HG02885 (cell line): ENCODE measurements around the gene TOP3A.

Source experiments
- ATAC-seq: cut with Tn5 transposase; IDR thresholded peaks from one replicate; pipeline ENCODE4 v1.9.1; 2021; ENCODE audit warnings: mild to moderate bottlenecking; ENCODE audit not compliant: unreplicated experiment, poor library complexity

TOP3A gene

DNA sequence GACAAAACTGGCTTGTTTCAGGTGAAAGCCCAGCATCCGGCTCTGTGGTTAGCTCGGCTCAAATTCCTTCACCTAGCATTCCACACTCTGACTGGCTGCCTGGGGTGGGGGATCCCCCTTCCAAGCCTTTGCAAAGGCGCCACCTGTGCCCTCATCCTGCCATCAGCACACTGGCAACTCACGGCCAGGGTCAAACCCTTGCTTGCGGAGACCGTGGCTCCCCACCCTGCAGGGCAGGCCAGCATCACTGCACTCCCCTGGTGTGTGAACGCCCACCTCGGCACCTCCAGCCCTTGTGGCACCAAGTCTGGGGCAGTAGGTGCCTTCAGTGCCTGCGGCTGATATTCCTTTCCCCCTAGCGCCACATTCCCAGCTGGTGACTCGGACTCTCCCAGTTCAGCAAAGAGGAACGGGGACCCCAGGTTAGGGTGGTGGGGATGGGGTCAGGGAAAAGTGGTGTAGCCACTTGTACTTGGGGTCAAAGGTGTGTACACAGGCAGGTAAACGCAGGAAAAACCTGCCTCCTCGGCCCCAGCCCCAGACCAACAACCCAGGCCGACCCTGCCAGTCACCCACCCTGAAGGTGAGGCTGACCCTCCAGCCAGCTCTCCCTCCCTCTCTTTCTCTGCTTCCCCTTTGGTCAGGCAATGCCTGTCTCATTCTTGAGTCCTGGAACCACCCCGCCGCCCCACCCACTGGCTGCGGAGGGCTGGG lies 57.4 kb downstream of the TOP3A start:
- ATAC-seq = peak; percentile 4

- no peak for ATAC-seq
Measured at GRCh38 chr17:18256776-18257175, 58.0 kb downstream of the TOP3A start.

- ATAC-seq = no peak
Measured at GRCh38 chr17:18256351-18256750, 58.4 kb downstream of the TOP3A start.

GRCh38 chr17:18254888-18255649 lies 59.7 kb downstream of the TOP3A start:
- ATAC-seq = no peak

- ATAC-seq = no peak
Measured at GRCh38 chr17:18253947-18254821, 60.6 kb downstream of the TOP3A start.

GRCh38 chr17:18253187-18253884 lies 61.5 kb downstream of the TOP3A start:
- no peak for ATAC-seq

- ATAC-seq = no peak
Measured at GRCh38 chr17:18252160-18252559, 62.6 kb downstream of the TOP3A start.

DNA sequence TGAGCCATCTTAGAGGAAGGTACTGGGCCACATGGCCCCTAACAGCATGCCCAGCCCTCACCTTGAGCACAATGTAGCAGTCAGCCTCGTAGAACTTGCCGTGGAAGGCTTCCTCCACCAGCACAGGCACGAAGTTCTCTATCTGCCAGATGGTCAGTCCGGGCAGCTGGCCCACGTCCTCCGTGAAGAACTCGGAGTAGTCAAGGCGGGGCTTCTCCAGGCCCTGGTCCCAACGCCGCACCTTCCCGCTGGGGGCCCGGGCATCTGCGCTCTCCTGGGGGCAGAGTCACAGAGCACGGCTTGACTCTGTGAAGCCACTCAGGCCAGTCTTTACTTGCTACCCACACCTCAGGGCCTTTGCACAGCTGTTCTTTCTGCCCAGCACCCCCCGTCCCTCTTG lies 63.6 kb downstream of the TOP3A start:
- no peak for ATAC-seq

GRCh38 chr17:18250708-18251107 lies 64.1 kb downstream of the TOP3A start:
- no peak for ATAC-seq

DNA sequence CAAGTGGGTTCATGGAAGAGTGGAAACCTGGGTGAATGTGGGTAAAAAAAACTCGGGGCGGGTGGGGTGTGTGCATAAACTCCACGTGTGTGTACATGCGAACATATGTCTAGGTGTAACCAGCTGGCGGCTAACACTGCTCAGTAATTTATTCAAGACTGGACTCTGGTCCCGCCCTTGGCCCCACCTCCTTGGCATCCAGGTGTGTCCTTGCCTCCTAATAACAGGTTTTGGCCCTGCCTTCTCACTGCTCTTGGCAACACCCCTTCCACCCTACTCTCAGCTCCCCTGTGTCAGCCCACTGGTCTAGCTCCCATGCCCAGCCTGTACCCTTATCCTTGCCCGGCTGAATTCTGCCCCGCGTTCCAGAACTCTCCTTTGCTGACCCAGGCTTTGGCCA lies 64.5 kb downstream of the TOP3A start:
- no peak for ATAC-seq

GRCh38 chr17:18248811-18249210 lies 66.0 kb downstream of the TOP3A start:
- ATAC-seq = no peak

GRCh38 chr17:18248300-18248731 lies 66.5 kb downstream of the TOP3A start:
- ATAC-seq = no peak

DNA sequence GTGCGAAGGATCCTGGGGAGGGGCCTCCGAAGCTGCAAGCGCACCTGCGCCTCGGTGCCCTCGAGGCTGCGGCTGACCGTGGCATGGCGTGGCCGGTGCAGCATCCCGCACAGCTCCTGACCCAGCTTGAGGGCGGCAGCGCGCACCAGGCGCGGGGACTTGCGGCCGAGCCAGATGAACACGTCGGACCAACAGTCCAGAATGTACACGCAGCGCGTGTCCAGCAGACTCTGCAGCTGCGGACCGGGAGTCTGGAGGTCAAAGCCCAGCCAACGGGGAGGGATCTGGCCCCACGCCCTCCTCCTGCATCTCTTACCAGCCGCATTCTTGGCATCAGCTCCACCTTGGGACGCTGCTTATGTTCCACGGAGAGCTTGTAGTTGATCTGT lies 67.2 kb downstream of the TOP3A start:
- ATAC-seq = no peak

DNA sequence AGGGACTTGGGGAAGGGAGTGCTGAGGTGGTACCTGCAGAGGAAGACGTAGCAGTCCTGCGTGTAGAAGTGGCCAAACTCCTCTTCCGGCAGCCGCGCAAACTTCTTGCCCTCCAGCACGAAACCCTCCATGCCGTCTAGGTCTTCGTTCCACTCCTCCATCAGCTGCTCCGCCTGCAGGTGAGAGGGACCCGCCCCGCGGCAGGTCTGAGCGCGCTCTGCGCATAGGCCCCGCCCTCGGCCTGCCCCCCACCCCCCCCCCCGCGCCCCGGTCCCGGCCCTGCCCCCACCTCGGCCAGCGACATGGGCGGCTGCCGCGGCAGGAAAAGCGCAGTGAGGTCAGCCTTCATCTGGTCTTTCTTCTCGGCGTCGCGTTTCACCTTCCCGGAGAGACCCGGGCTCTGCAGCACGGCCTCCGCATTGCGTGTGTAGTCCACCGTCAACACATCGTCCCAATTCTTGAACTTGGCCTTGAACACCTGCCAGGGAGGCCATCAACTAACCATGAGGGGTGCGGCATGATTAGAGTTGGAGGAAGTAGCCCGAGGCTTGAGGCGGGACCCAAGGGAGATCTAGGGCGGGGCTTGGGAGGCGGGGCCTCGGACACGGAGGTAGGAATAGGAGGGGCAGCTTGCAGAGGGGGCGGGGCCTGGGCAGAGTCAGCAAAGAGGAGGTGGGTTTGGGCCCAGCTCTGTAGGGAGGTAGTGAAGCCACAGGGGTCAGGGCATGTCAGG lies 67.7 kb downstream of the TOP3A start:
- ATAC-seq = no peak

DNA sequence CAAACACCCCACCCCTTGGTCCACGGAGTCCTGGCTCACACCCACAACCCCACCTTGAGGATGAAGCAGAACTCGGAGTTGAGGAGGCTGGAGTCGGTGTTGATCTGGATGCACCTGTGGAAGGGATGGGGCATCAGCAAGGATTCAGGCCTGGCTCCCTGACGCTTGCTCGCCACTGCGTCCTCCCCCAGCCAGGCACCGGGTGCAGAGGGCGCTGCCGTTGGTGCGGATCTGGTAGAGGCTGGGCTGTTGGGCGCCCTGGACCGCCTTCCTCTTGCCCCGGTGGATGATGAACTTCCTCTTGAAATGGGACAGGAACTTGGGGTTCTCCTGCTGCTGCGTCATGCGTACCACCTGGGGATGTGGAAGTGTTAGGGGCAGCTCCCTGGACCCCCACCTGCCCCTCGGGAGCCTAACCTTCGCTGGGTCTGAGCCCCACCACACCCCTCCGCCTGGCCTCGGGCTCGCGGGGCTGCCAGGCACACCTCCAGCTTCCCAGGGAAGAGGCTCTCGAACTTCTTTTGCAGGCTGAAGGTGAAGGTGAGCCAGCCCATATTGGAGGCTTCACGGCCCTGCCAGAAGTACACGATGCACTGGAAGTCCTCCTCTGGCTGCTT lies 68.6 kb downstream of the TOP3A start:
- no peak for ATAC-seq

- ATAC-seq = no peak
Measured at GRCh38 chr17:18245038-18245776, 69.6 kb downstream of the TOP3A start.

DNA sequence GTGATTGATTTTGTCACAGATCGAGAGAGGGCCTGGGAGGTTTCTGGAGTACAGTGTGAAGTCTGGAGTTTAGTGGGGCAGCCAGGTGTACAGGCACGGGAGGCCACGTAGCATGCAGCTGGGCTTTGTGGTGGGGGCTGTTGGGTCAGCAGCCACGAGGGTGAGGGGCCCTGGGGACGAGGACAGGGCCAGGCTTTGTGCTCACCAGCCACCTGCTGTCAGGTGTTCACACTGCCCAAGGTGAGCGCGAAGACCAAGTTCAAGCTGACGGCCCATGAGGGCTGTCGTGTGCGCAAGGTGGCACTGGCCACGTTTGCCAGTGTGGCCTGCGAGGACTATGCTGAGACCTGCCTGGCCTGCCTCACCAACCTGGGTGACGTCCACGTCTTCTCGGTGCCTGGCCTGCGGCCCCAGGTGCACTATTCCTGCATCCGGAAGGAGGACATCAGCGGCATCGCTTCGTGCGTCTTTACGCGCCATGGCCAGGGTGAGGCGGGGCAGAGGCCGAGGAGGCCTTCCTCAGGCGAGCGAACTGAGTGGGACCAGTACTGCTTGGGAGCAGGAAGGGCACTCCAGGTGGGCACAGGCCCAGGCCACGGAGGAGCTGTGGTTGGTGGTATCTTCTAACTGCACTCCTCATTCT lies 73.4 kb downstream of the TOP3A start:
- no peak for ATAC-seq

GRCh38 chr17:18240449-18240848 lies 74.3 kb downstream of the TOP3A start:
- no peak for ATAC-seq
